Colonic mucosa (tissue), 4 donors: Measurements from ENCODE around the gene TARBP2. TPM values are rescaled to one million over a fixed set of nuclear protein-coding genes. Genes with fewer than 3 reads are reported as not detected.

Source experiments
- DNase-seq: peaks from one replicate; pipeline ENCODE4 v3.0.0-alpha.2; 2020
- H3K27ac ChIP-seq: fragments of 200-600 bp; one replicate; pipeline ENCODE4 v1.8.0; 2021
- H3K27me3 ChIP-seq: fragments of 200-600 bp; one replicate; pipeline ENCODE4 v1.8.0; 2021
- H3K36me3 ChIP-seq: fragments of 200-600 bp; one replicate; pipeline ENCODE4 v1.8.0; 2021
- H3K4me1 ChIP-seq: fragments of 200-600 bp; one replicate; pipeline ENCODE4 v1.8.0; 2021; ENCODE audit warnings: mild to moderate bottlenecking
- H3K4me3 ChIP-seq: fragments of 200-600 bp; one replicate; pipeline ENCODE4 v1.8.0; 2021
- H3K9ac ChIP-seq, 2 donors: one replicate each; pipeline ENCODE4 v1.7.0; 2013; ENCODE audit warnings: control low read depth in 2 of 2, low read depth in 2 of 2, low read length in 2 of 2
- H3K9me3 ChIP-seq: fragments of 200-600 bp; one replicate; pipeline ENCODE4 v1.8.0; 2021
- intact Hi-C: fragments of 100-400 bp; cut with DNase I; formaldehyde crosslinking; loops from one replicate; pipeline ENCODE4 v1.14.1; 2022
- total RNA-seq, 2 donors: library from RNA; stranded (reverse); fragmentation: NEBNext Ultra II Directional in 1 of 2; extraction: Animal tissue kit (Norgen Biotek cat#: 25700) in 1 of 2; gene quantifications; one replicate each; pipeline ENCODE4 v1.2.1, GENCODE V29; 2021
- TF ChIP-seq, protein P1 (sequence below): fragments of 200-600 bp; IDR thresholded peaks from one replicate; pipeline ENCODE4 v1.8.0; 2022; ENCODE audit warnings: antibody characterized with exemption, mild to moderate bottlenecking
- donor health status: healthy.
- donor health status: DM: no; HTN: no; CAD: no.
- donor health status: DM: no; HTN: no; CAD: no.

Gene TARBP2
- total RNA-seq, 2 donors from 2014 or later, result 20.7 to 36.9 TPM

DNA sequence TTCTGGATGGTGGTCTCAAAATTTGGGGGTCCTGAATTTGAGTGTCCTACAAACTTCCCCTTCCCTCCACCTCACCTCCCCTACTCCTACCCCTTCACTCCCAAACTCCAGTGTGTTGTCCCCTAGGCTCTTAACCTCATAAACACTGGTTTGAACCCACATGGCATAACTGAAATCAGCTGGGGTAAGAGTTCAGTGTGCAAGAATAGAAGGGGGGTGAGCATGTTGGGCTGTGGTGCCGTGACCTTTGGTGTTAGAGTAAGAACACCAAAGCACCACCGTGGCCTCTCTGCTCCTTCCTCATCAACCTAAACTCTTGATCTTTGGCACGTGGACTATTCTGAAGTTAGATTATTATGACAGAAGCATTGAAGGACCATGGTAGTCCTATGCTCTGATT lies 38.1 kb upstream of the TARBP2 start:
- TF ChIP-seq, protein P1, sequence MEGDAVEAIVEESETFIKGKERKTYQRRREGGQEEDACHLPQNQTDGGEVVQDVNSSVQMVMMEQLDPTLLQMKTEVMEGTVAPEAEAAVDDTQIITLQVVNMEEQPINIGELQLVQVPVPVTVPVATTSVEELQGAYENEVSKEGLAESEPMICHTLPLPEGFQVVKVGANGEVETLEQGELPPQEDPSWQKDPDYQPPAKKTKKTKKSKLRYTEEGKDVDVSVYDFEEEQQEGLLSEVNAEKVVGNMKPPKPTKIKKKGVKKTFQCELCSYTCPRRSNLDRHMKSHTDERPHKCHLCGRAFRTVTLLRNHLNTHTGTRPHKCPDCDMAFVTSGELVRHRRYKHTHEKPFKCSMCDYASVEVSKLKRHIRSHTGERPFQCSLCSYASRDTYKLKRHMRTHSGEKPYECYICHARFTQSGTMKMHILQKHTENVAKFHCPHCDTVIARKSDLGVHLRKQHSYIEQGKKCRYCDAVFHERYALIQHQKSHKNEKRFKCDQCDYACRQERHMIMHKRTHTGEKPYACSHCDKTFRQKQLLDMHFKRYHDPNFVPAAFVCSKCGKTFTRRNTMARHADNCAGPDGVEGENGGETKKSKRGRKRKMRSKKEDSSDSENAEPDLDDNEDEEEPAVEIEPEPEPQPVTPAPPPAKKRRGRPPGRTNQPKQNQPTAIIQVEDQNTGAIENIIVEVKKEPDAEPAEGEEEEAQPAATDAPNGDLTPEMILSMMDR, result no peak
- Histone ChIP-seq H3K9me3 (no peaks in the 10 kb centered on the region), H3K36me3 (peaks cover 84% of the 10 kb centered on the region), H3K27ac (no peak overlapping the region), H3K27me3 (no peaks in the 10 kb centered on the region), H3K9ac (no peak overlapping the region), H3K4me3 (no peak overlapping the region), H3K4me1 (peaks cover 4% of the 10 kb centered on the region)
- intact Hi-C loops, result no loop called here
- DNase-seq, result no peak

DNA sequence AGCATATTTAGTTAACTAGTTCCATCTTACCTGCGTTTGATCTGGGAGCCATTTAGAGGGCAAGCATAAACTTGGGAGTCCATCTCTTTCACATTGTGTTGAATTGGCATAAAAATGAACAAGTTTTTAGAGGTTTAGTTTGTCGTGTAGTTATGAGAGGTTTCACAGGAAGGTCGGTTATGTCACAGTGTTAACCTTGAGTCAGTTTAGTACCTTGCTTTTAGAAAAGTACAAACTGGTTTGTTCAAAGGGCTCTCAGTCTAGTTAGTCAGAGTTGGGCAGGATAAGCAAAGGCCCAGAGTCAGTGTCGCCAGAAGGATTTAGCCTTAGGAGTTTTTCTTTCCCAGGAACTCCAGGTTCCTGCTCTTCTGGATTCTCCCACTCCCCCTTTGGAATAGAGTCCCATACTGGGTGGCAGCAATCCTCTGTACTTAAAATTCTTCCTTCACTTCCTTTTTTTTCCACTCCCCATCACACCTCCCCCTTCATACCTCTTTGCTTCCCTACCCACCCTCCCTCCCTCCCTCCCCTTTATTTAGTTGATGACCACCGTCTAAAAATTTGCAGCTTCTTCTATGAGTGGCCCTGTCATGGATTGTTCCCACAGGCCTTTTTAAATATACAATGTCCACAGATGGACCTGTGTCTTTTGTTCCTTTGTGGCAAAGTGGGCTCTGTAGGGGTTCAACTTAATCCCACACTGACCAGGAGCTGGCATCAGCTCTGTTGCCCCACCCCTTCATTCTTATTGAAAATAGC lies 37.1 kb upstream of the TARBP2 start:
- Histone ChIP-seq H3K9ac (no peak overlapping the region), H3K27me3 (no peaks in the 10 kb centered on the region), H3K27ac (no peak overlapping the region), H3K9me3 (no peaks in the 10 kb centered on the region), H3K4me1 (peaks cover 4% of the 10 kb centered on the region), H3K4me3 (no peak overlapping the region), H3K36me3 (peaks cover 82% of the 10 kb centered on the region)
- DNase-seq, result no peak
- TF ChIP-seq, protein P1, result no peak
- intact Hi-C loops, result no loop called here

DNA sequence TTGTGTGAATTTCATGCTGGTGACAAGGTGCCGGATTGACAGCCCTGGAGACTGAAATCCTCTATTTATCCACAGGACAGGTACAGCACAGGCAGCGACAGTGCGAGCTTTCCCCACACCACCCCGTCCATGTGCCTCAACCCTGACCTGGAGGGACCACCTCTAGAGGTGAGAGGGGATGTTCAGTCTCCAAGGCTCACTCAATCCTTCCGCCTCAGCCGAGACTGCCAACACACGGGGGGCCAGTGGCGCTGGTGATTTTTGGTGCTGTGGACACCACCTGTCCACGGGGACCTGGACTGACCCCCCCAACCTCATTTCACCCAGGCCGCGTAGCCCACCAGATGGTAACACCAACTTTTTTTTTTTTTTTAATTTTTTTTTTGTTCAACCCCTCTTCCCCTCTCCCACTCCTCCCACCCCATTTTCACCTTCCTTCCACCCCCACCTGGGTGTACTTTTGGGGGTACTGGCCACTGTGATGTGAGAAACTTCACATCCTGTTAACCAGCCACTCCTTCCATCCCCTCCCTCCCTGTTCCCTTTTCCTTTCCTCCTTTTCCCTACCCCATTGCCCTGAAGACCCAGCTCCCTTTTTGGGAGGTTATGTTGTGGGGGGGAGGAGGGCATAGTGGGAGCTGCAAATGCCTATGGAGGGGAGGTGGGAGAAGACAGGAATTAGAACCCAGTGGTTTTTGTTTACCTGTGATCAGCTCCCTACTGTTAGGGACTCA lies 36.2 kb upstream of the TARBP2 start:
- TF ChIP-seq, protein P1, result no peak
- Histone ChIP-seq H3K9ac (no peak overlapping the region), H3K27me3 (no peaks in the 10 kb centered on the region), H3K4me3 (no peak overlapping the region), H3K27ac (no peak overlapping the region), H3K9me3 (no peaks in the 10 kb centered on the region), H3K4me1 (peaks cover 4% of the 10 kb centered on the region), H3K36me3 (peaks cover 78% of the 10 kb centered on the region)
- intact Hi-C loops, result no loop called here
- no peak for DNase-seq

DNA sequence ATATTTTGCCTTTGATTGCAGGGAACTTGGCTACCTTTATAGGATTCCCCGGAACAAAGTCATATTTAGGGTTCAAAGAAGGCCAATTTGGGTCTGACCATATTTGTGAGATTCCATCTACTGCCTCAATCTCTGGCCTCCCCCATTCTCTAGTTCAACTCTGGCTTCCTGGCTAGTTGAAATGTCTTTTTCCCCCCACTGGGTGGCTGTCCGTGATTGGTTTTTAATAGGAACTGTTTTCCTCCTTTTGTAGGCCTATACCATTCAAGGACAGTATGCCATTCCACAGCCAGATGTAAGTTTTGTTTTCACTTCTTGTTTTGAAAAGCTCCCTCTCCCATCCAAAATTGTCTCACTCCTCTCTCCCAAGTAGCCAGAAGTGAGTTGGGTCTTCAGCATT lies 35.4 kb upstream of the TARBP2 start:
- Histone ChIP-seq H3K9ac (no peak overlapping the region), H3K36me3 (peaks cover 73% of the 10 kb centered on the region), H3K27me3 (no peaks in the 10 kb centered on the region), H3K4me1 (peaks cover 4% of the 10 kb centered on the region), H3K27ac (no peak overlapping the region), H3K9me3 (no peaks in the 10 kb centered on the region), H3K4me3 (no peak overlapping the region)
- intact Hi-C loops, result no loop called here
- no peak for DNase-seq
- TF ChIP-seq, protein P1, result no peak

DNA sequence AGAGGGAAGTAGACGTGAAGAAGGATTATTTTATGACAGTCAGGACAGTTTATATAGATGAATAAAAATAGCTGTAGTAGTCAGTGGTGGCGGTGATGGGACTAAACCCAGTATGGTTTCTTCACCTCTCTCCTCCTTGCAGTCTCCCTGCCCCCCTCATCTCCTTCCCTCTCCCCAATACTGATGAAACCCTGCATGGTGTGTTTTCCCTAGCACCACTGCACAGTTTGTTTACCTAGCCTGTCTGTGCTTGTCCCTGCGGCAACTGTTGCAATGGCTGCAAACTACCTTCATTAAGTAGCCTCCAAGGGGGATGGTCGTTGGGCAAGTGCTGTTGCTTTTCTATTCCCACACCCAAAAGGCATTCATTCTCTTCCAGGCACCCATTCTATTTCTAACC lies 34.4 kb upstream of the TARBP2 start:
- DNase-seq, result no peak
- Histone ChIP-seq H3K27ac (no peak overlapping the region), H3K4me3 (no peak overlapping the region), H3K9me3 (no peaks in the 10 kb centered on the region), H3K36me3 (peaks cover 68% of the 10 kb centered on the region), H3K4me1 (peaks cover 4% of the 10 kb centered on the region), H3K27me3 (no peaks in the 10 kb centered on the region), H3K9ac (no peak overlapping the region)
- intact Hi-C loops, result no loop called here
- TF ChIP-seq, protein P1, result no peak
